HG03457 (cell line): ENCODE data around the gene TMOD3.
"Not testable (repeated sequence)": the region's sequence is repeated elsewhere in the genome, so short reads cannot be mapped to it uniquely, and the experiment has no call there.

Source experiments
- ATAC-seq: cut with Tn5 transposase; IDR thresholded peaks from one replicate; pipeline ENCODE4 v1.9.1; 2021; ENCODE audit warnings: moderate number of reproducible peaks; ENCODE audit not compliant: unreplicated experiment

The TMOD3 gene

DNA sequence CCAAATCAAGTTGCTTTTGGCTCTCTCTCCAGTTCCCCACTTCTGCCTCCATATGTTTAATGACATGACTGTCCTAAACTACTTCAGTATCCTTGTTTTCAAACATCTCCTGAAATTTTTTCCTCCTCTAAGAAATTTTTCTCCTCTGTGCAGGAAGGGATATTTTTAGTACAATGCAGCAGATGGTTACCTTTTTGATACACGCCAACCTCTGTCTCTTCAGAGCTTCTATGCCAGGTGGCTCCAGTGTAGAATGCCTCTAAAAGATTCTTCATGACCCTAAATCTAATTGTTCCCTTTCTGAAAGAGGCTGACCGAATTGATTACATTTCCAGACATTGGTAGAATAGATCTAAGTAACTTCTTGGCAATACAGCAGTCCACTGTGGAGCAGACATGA is 33.7 kb downstream of the TMOD3 start:
- ATAC-seq, result no peak

- no peak for ATAC-seq
These were observed 35.1 kb downstream of the TMOD3 start for GRCh38 chr15:51864408-51865056.

DNA sequence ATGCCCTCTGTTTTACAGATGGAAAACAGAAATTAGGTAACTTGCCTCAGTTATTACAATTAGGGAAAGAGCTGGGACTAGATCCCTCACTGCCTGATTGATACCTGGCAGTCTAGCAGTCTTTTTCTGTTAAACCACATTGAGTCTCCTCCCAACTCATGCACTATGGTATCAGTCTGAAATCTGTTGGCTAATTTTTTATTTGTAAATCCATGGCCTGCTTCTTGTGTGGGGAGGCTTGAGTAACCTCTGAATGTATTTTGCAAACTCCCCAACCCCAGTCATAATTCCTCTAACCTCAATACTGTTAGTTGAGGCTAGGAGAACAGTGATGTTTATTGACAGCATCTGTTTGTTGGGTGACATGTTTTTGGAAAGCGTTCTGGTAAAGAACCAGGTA is 35.9 kb downstream of the TMOD3 start:
- ATAC-seq, result no peak

DNA sequence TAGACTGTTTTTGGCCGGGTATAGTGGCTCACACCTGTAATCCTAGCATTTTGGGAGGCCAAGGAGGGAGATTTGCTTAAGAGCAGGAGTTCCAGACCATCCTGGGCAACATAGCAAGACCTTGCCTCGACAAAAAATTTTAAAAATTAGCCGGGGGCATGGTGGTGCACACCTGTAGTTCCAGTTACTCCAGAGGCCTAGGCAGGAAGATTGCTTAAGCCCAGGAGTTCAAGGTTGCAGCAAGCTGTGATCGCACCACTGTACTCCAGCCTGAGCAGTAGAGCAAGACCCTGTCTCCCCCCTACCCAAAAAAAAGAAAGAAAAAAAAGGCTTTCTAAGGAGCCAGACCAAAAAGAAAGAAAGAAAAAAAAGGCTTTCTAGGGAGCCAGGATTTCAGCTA is 36.7 kb downstream of the TMOD3 start:
- no peak for ATAC-seq

- no peak for ATAC-seq
These were observed 37.3 kb downstream of the TMOD3 start for GRCh38 chr15:51866751-51867150.

DNA sequence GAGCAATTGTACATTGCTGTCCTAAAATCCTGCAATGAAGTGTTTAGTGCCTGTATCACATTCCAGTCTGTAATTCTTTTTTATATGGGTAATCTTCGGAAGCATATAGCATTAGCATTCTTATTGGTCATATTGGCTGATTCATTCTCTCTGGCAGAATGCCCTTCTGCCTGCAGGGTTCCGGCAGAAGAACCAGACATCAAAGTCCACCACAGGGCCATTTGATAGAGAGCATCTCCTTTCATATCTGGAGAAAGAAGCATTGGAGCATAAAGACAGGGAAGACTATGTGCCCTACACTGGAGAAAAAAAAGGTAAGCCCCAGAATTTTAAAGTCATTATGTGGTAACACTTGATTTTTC is 39.6 kb downstream of the TMOD3 start:
- no peak for ATAC-seq

GRCh38 chr15:51870774-51871173 is 41.3 kb downstream of the TMOD3 start:
- ATAC-seq, result no peak

DNA sequence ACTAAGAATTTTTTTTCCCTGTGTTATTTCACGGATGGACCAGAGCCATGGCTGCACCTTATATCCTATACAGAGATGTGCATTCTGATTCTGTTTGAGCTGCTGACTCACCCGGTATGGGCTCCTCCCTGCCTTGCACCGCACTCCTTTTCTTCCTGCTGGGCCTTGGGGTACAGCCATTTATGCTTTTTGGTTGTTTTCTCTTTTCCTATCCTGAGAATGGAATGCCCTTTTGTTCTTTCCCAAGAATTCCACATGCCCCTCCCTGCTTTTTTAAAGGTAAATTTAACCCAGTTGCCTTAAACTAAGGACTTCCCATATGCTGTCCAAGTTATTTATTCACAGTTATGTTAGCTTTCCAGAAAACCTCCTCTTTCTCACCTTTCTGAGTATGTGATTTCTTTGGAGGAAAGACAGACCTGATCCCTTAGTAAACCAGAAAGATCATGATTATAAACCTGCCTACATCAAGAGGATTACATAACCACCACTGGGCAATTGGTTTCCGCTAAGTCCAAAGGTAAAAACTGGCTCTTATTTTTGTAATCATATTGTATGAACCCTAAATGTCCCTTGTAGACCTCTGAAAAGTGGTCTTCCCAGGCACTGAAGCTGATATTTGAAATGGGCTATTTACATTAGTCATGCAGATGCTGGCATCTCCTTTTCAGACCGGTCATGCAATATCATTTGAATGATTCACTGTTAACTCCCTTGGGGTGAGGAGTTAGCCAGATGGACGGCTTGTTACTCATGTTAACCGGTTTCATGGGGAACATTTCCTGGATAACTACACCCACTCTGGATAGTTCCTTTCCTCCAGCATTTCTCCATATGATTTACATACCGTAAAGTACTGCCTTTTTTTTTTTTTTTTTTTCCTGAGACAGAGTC is 45.5 kb downstream of the TMOD3 start:
- ATAC-seq, result no peak

DNA sequence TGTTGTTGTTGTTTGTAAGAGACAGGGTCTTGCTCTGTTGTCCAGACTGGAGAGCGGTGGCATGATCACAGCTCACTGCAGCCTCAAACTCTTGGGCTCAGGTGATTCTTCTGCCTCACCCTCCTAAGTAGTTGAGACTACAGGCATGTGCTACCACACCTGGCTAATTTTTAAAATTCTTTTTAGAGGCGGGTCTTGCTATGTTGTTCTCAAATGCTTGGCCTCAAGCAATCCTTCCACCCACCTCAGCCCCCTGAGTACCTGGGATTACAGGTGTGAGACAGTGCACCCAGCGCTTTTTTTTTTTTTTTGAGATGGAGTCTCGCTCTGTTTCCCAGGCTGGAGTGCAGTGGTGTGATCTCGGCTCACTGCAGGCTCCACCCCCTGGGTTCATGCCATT is 46.7 kb downstream of the TMOD3 start:
- ATAC-seq, result no peak

- no peak for ATAC-seq
These were observed 49.3 kb downstream of the TMOD3 start for GRCh38 chr15:51878446-51879386.

- no peak for ATAC-seq
These were observed 50.1 kb downstream of the TMOD3 start for GRCh38 chr15:51879555-51879954.

GRCh38 chr15:51883271-51883837 is 53.9 kb downstream of the TMOD3 start:
- no peak for ATAC-seq

DNA sequence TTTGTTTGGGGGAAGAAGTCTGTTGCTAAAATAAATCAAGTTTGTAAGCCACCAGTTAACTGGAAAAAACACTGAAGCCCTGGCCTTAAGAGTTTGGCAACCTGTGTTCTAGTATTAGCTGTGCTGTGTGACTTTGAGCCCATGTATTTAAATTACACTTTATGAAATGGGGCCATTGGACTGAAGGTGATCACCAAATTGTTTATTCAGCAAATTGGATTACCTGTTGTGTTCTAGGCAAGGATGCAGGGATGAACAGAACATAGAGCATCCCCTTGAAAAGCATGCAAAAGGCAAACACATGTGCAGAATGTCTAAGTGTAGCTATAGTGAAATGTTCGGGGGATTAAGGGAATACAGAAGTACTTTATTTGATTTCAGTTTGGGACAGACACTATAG is 54.6 kb downstream of the TMOD3 start:
- ATAC-seq, result no peak

- no peak for ATAC-seq
These were observed 55.2 kb downstream of the TMOD3 start for GRCh38 chr15:51884517-51885236.

DNA sequence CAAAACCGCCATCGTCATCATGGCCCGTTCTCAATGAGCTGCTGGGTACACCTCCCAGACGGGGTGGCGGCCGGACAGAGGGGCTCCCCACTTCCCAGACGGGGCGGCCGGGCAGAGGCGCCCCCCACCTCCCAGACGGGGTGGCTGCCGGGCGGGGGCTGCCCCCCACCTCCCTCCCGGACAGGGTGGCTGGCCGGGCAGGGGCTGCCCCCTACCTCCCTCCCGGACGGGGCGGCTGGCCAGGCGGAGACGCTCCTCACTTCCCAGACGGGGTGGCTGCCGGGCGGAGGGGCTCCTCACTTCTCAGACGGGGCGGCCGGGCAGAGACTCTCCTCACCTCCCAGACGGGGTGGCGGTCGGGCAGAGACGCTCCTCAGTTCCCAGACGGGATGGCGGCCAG is 56.3 kb downstream of the TMOD3 start:
- not testable (repeated sequence) for ATAC-seq

DNA sequence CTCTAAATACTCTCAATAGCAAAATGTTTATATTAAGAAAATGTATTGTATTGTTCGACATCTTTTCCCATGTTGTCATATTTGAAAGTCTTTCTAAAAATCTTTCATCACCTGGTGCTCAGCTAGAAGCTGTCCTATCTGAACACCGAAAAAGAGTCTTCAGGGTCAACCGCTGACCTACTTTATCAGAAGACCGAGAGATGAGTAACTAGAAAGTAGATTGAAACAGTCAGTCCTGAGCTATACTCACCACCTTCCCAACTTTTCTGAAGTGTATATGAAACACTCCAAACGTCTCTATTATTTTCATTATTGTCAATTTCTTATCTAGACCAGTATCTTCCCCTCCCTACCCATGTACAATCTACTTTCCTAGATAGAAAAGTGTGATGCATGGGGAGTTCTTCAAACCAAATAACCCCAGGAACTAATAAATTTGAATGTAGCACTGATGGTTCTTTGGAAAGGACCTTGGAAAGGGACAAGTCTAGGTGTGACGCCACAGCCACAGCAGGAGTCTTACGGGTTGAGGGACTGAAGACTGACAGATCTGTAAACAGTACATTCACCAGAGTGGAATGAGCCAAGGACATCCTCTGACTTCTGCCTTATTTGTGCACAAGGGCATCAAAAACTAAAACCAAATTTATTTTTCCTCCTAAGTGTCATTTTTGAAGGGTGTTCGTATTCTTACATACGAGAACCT is 58.6 kb downstream of the TMOD3 start:
- no peak for ATAC-seq

DNA sequence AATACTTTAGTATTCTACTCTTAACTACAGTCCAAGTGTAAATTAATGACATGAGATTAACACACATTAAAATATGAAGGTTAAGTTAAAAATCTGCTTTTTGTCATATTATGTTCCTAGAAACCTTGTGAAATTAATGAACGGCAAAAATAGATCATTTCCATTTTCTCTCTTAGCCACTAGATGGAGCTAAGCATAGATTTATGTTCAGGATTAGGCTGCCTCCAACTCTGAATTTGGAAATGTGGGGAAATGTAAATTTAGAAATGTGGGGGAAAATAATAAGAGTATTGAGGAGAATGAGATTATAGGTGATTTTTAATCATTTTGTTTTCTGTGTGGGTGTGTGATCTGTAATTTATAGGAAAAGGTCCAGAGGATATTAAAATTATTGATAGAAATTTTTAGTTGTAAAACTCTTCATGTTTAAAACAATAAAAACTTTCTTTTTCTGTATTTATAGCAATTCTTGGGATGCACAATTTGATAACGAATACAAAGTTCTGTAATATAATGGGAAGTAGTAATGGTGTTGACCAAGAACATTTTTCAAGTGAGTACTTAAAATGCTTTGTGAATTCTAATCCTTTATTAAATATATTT is 59.2 kb downstream of the TMOD3 start:
- ATAC-seq, result no peak

- ATAC-seq, result no peak
These were observed 60.0 kb downstream of the TMOD3 start for GRCh38 chr15:51889486-51889885.

DNA sequence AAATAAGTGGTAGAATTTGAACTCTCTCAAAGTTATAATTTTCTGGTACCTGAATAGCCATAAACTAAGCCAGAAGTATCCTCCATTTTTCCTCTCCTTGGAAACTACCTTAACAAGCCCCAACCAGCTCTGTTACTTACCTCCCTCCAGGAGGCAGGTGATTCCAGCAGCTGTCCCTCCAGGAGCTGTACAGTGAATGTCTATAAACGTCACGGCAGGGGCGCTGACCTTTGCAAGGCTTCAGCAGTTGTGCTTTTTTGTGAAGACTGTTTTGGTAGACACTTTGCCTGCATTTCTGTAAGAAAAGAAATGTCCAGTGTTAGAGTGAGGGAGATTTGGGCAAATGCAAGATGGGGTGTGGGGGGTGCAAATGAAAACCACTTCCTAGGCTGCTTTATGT is 75.0 kb downstream of the TMOD3 start:
- no peak for ATAC-seq
